Right ventricle myocardium superior (tissue), 1 donor: ENCODE results near the gene PRDM15. TPM values are rescaled to one million over a fixed set of nuclear protein-coding genes. Genes with fewer than 3 reads are reported as not detected.

Experiments used
- ATAC-seq: fragments of 200-7000 bp; cut with Tn5 transposase; one replicate; pipeline ENCODE4 v1.9.1; 2020; ENCODE audit warnings: mild to moderate bottlenecking; ENCODE audit not compliant: poor library complexity
- DNase-seq: peaks from one replicate; pipeline ENCODE4 v3.0.0-alpha.2; 2020
- intact Hi-C: fragments of 100-400 bp; cut with DNase I; formaldehyde crosslinking; loops from one replicate; pipeline ENCODE4 v1.11.2; 2022
- total RNA-seq: library from RNA; stranded (reverse); fragmentation: NEBNext Ultra II Directional; extraction: Animal tissue kit (Norgen Biotek cat#: 25700); gene quantifications from one replicate; pipeline ENCODE4 v1.2.1, GENCODE V29; 2021
- donor health status: DM: no; HTN: yes; CAD: no; lungs with severe emphysema.

Gene PRDM15
- total RNA-seq, 1 donor from 2014 or later, result 3.8 TPM

- DNase-seq, result no peak
- no peak for ATAC-seq
- intact Hi-C loops, result loop anchor here (10.0 kb wide), 2 partner anchors 53 to 223 kb away; no protein-coding TSS in a partner anchor
Measured at GRCh38 chr21:41871293-41872030, 7.7 kb downstream of the PRDM15 start.

- ATAC-seq (no peak), DNase-seq (no peak)
- intact Hi-C loops, result loop anchor here (10.0 kb wide), 2 partner anchors 55 to 225 kb away; no protein-coding TSS in a partner anchor
Measured at GRCh38 chr21:41869771-41870170, 9.4 kb downstream of the PRDM15 start.

GRCh38 chr21:41868062-41868710 is 11.0 kb downstream of the PRDM15 start:
- DNase-seq (no peak), ATAC-seq (no peak)

GRCh38 chr21:41867313-41867712 is 11.8 kb downstream of the PRDM15 start:
- intact Hi-C loops, result no loop called here
- ATAC-seq (no peak), DNase-seq (no peak)

More at GRCh38 chr21:41868062-41868710, 11.0 kb downstream of the PRDM15 start:
- intact Hi-C loops, result no loop called here

GRCh38 chr21:41866274-41866809 is 12.8 kb downstream of the PRDM15 start:
- ATAC-seq (no peak), DNase-seq (no peak)
- intact Hi-C loops, result no loop called here

GRCh38 chr21:41865002-41865777 is 14.0 kb downstream of the PRDM15 start:
- intact Hi-C loops, result no loop called here
- DNase-seq, result no peak

GRCh38 chr21:41864311-41865001 is 14.7 kb downstream of the PRDM15 start:
- no peak for DNase-seq

More at GRCh38 chr21:41865002-41865777, 14.0 kb downstream of the PRDM15 start:
- no peak for ATAC-seq

GRCh38 chr21:41863439-41863740 is 15.8 kb downstream of the PRDM15 start:
- no peak for DNase-seq
- ATAC-seq, result no peak
- intact Hi-C loops, result no loop called here

More at GRCh38 chr21:41864311-41865001, 14.7 kb downstream of the PRDM15 start:
- intact Hi-C loops, result no loop called here
- ATAC-seq, result no peak

- no peak for ATAC-seq
- no peak for DNase-seq
- intact Hi-C loops, result no loop called here
Measured at GRCh38 chr21:41861987-41862386, 17.2 kb downstream of the PRDM15 start.

GRCh38 chr21:41861255-41861654 is 17.9 kb downstream of the PRDM15 start:
- ATAC-seq (no peak), DNase-seq (no peak)
- intact Hi-C loops, result no loop called here

- DNase-seq (no peak), ATAC-seq (no peak)
- intact Hi-C loops, result no loop called here
Measured at GRCh38 chr21:41859297-41859980, 19.7 kb downstream of the PRDM15 start.

GRCh38 chr21:41858466-41859296 is 20.5 kb downstream of the PRDM15 start:
- intact Hi-C loops, result no loop called here
- ATAC-seq (no peak), DNase-seq (no peak)

- DNase-seq, result no peak
- no peak for ATAC-seq
- intact Hi-C loops, result no loop called here
Measured at GRCh38 chr21:41857771-41858300, 21.3 kb downstream of the PRDM15 start.

- no peak for ATAC-seq
Measured at GRCh38 chr21:41856572-41856971, 22.6 kb downstream of the PRDM15 start.

GRCh38 chr21:41854426-41854995 is 24.6 kb downstream of the PRDM15 start:
- ATAC-seq (no peak), DNase-seq (no peak)
- intact Hi-C loops, result no loop called here

More at GRCh38 chr21:41856572-41856971, 22.6 kb downstream of the PRDM15 start:
- DNase-seq, result no peak
- intact Hi-C loops, result no loop called here

- ATAC-seq (no peak), DNase-seq (no peak)
- intact Hi-C loops, result no loop called here
Measured at GRCh38 chr21:41852929-41853320, 26.2 kb downstream of the PRDM15 start.
